ENCODE results near the gene GPR62.
"Not testable (repeated sequence)": the region's sequence is repeated elsewhere in the genome, so short reads cannot be mapped to it uniquely, and the experiment has no call there.

The GPR62 gene

DNA sequence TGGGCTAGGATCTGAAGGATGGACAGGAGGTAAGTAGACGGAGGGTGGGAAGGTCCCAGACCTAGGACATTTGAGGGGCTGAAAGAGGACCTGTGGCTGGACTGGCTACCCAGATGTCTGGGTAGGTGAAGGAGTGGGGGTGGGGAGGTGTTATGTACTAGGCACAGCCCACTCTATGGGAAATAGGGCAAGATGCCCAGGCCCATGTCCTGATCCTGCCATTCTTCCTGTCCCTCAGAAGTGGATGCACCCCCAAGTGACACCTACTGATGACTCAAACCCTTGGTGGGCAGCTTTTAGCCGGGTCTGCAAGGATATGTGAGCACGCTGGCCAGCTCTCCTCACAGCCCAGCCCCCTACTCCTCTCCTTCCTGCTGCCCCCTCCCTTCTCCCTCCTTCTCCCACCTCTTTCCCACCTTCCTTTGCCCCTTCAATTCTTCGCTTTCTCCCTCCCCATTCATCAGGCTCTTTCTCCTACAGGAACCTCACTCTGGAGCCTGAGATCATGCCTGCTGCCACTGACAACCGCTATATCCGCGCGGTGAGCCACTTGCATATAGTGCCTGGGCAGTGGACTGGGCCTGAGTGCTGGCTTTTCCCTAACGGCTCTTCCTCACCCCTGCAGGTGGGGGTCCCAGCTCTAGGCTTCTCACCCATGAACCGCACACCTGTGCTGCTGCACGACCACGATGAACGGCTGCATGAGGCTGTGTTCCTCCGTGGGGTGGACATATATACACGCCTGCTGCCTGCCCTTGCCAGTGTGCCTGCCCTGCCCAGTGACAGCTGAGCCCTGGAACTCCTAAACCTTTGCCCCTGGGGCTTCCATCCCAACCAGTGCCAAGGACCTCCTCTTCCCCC, 33.3 kb downstream of the GPR62 start:
- no peak for DNase-seq

DNA sequence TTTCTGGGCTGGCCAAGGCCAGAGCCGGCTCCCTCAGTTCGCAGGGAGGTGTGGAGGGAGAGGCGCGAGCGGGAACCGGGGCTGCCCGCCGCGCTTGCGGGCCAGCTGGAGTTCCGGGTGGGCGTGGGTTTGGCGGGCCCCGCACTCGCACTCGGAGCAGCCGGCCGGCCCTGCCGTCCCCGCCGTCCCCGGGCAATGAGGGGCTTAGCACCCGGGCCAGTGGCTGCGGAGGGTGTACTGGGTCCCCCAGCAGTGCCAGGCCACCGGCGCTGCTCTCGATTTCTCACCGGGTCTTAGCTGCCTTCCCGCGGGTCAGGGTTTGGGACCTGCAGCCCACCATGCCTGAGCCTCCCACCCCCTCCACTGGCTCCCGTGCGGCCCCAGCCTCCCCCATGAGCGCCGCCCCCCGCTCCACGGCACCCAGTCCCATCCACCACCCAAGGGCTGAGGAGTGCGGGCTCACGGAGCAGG, 35.4 kb downstream of the GPR62 start:
- DNase-seq = not testable (repeated sequence)

GRCh38 chr3:51992017-51992682, 37.0 kb downstream of the GPR62 start:
- no peak for DNase-seq

DNA sequence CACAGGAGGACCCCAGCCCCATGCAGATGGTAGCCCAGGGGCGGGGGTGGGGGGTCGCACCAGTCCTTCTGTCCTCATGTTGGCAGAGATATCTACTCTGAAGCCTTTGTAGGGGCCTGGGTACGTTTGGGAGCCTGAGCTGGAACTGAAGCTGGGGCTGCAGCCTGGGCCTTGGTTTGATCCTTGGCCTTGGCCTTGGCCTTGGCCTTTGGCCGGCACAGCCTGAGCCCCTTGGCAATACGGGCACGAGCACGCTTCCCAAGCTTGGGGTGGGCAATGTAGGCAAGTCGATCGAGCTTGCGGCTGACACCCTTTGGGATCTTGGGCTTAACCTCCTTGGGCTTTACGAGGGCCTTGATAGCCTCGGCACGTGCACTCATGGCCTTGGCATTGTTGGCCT, 38.5 kb downstream of the GPR62 start:
- DNase-seq = not testable (repeated sequence)

- DNase-seq = no peak
These were observed 39.3 kb downstream of the GPR62 start for GRCh38 chr3:51994530-51994929.

DNA sequence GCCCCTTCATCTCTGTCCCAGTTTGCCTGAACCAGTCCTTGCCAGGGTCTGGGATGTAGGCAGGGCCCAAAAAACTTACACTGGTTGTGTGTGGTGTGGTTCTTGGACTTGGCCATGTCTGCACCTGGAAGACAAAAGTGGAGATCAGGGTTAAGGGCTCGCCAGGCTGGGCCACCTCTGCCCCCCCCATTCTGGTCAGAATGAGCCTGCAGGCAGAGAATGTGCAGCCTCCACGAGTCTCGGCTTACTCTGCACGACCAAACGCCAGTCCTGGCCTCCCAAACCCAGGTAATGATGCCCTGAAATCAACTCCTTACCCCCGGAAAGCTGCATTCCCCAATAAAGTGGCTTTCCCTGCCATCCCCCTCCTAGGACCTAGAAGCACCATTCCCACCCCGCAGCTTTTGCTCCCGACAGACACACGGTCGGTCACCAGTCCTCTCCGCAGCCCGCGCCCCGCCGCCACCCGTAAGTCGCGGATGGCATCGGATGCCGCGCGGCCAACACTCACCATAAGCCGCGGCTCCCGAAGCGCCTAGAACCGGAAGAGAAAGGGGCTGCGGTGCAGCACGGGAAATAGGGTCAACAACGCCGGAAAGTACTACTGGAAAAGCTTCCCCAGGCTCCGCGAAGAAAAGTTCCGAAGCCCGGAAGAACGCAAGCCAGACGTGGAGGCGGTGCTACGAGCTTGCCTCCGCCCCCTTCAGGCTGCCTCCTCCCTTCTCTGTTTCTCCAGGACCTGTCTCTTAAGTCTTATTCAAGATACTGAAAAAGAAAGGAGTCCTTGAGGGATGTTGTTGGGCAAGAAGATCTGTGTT, 40.4 kb downstream of the GPR62 start, which contains the start of gene RPL29:
RPL29 (minus strand) TSS at position 550 of the 818 bp plus-strand sequence; CDS start at position 116, 434 bp downstream.
- peak; percentile 44 to 93 (median 83) for DNase-seq

GRCh38 chr3:51997172-51997571, 42.0 kb downstream of the GPR62 start:
- no peak for DNase-seq

DNA sequence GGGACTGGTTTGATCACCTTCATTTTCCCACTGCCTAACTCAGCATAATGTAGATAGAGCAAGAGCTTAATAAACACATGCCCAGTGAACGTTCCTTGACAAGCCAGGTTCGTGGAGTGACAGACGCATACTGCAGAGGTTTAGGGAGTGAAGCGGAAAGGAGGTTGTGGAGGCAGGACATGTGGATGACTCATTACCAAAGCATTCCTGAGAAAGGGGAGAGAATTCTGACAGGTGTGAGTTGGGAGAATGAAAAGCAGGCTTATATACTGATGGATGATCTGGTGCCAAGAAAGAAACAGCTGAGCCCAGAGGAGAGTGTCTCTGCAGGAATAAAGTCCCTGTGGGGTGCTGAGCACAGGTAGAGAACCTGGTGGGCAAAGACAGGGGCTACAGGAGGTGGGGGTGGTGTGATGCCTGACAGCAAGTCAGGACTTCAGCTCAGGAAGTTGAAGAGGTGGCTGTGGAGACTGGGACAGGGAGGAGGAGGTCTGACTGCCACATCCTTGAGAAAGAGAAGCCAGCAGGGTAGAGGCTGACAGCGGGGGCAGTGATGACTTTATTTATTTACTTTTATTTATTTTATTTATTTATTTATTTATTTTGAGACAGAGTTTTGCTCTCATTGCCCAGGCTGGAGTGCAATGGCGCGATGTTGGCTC, 42.9 kb downstream of the GPR62 start:
- no peak for DNase-seq

DNA sequence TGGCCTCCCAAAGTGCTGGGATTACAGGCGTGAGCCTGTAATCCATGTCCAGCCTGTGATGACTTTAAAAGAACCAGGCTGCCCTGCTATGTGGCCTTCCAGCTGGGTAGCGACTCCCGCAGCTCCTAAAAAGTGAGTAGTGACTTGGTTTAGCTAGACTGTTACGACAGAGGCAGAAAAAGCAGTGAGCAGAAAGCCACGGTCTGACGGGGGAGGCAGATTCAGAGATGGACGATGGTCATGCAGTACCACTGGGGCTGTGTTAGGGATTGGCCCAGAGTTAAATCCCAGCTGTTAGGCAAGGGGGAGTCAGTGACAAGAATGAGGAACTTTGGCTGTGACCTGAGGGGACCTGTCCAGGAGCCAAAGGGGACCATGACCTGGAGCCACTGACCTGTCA, 43.6 kb downstream of the GPR62 start:
- no peak for DNase-seq

DNA sequence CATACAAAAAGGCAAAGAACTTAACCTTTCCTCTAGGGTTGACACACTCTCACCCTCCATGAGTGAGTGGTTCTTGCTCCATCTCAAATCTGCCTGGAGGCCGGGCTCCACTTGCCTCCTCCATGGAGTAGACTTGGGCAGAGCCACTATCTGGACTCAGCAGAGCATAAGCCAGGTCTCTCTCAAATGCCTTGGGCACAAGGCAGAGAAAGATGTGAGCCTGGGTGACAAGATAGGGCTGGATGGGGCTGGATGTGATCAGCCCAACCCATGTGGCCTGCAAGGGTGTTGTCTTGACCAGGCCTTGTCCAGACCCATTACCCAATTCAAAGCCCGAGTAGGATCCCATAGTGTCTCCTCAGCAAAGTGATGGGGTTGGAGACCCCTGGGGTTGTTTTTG, 44.7 kb downstream of the GPR62 start:
- no peak for DNase-seq

GRCh38 chr3:52001443-52001974, 46.3 kb downstream of the GPR62 start:
- DNase-seq = peak in 45 of 56 donors; percentile 22 to 79 (median 50)

GRCh38 chr3:52002748-52003147, 47.6 kb downstream of the GPR62 start:
- no peak for DNase-seq

GRCh38 chr3:52004163-52004787, 49.1 kb downstream of the GPR62 start:
- peak in 42 of 56 donors; percentile 25 to 78 (median 48) for DNase-seq

DNA sequence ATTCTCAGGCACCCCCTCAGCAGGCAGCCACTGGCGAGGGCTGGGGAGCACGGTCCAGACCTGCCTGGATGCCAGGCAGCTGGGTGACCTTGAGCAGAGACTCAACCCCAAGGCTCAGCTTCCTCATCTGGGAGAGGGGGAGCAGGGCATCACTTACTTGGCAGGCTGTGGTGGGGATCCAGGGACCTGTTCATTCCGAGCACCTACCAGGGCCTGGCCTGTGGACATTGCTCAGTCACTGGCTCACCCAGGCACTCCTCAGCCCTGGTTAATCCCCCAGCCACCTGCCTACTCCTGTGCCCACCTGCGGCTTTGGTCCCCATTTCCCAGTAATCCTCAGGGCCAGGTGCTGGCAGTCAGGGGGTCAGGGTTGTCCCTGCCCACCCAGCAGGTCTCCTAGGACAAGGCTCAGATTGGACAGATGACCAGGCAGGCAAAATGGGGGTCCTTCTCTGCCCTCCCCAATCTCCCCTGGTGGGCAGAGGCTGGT, 49.8 kb downstream of the GPR62 start:
- no peak for DNase-seq

GRCh38 chr3:52005571-52005986, 50.4 kb downstream of the GPR62 start:
- DNase-seq = peak in 29 of 56 donors; percentile 18 to 65 (median 42)

- peak in 2 of 56 donors; percentile 41 to 47 for DNase-seq
These were observed 51.0 kb downstream of the GPR62 start for GRCh38 chr3:52006017-52006819.

- DNase-seq = no peak
These were observed 51.6 kb downstream of the GPR62 start for GRCh38 chr3:52006820-52007133.

Data from amygdala (tissue), 56 donors.